ENCODE results near the gene NFATC2IP. TPM values are rescaled to one million over a fixed set of nuclear protein-coding genes. Genes with fewer than 3 reads are reported as not detected.

Gene NFATC2IP
- 110 and 111 TPM in 2 replicates for total RNA-seq

GRCh38 chr16:28950648-28951409 lies at the start of gene NFATC2IP:
Gene NFATC2IP, plus strand, starts transcription at chr16:28950937. Its CDS starts 75 bp downstream, at chr16:28951012.
- Mint-ChIP-seq H3K27ac (peak within 1 kb of the TSS; percentile 95), H3K36me3 (ENCODE audit: low read depth) (peaks cover 20% of the 10 kb centered on the region), H3K4me3 (peak within 1 kb of the TSS; percentile 95), H3K27me3 (ENCODE audit: insufficient read depth) (no peaks in the 10 kb centered on the region), H3K4me1 (ENCODE audit: low read depth) (peaks cover 33% of the 10 kb centered on the region), H3K9me3 (no peaks in the 10 kb centered on the region)
- intact Hi-C loops (cut with micrococcal nuclease) = loop anchor here (1.0 to 5.0 kb wide), 6 partner anchors 23 to 399 kb away; partner anchors contain the start of genes RABEP2, SGF29, SH2B1 and SPNS1
- DNase-seq (ENCODE audit: low spot score) = peak; percentile 99

- intact Hi-C loops (cut with micrococcal nuclease) = no loop called here
- Mint-ChIP-seq H3K9me3 (no peaks in the 10 kb centered on the region), H3K4me3 (no peak overlapping the region), H3K36me3 (ENCODE audit: low read depth) (no peaks in the 10 kb centered on the region), H3K4me1 (ENCODE audit: low read depth) (no peaks in the 10 kb centered on the region), H3K27me3 (ENCODE audit: insufficient read depth) (no peaks in the 10 kb centered on the region), H3K27ac (no peak overlapping the region)
- no peak for DNase-seq (ENCODE audit: low spot score)
Observed at GRCh38 chr16:28901862-28902261, 48.9 kb upstream of the NFATC2IP start.

GRCh38 chr16:28902909-28903308 lies 47.8 kb upstream of the NFATC2IP start:
- intact Hi-C loops (cut with micrococcal nuclease) = no loop called here
- no peak for DNase-seq (ENCODE audit: low spot score)
- no peak overlapping the region for H3K4me3 Mint-ChIP-seq
- no peaks in the 10 kb centered on the region for H3K9me3 Mint-ChIP-seq
- no peaks in the 10 kb centered on the region for H3K27me3 Mint-ChIP-seq (ENCODE audit: insufficient read depth)
- H3K27ac Mint-ChIP-seq = no peak overlapping the region
- H3K36me3 Mint-ChIP-seq (ENCODE audit: low read depth) = no peaks in the 10 kb centered on the region
- no peaks in the 10 kb centered on the region for H3K4me1 Mint-ChIP-seq (ENCODE audit: low read depth)

GRCh38 chr16:28903344-28904042 lies 47.2 kb upstream of the NFATC2IP start:
- no peak for DNase-seq (ENCODE audit: low spot score)
- Mint-ChIP-seq H3K4me3 (no peak overlapping the region), H3K27ac (no peak overlapping the region)

GRCh38 chr16:28904363-28904762 lies 46.4 kb upstream of the NFATC2IP start:
- DNase-seq (ENCODE audit: low spot score) = no peak
- Mint-ChIP-seq H3K9me3 (no peaks in the 10 kb centered on the region), H3K27me3 (ENCODE audit: insufficient read depth) (no peaks in the 10 kb centered on the region), H3K4me1 (ENCODE audit: low read depth) (no peaks in the 10 kb centered on the region), H3K4me3 (no peak overlapping the region), H3K27ac (no peak overlapping the region), H3K36me3 (ENCODE audit: low read depth) (peaks cover 2% of the 10 kb centered on the region)
- intact Hi-C loops (cut with micrococcal nuclease) = no loop called here

More at GRCh38 chr16:28903344-28904042, 47.2 kb upstream of the NFATC2IP start:
- no peaks in the 10 kb centered on the region for H3K4me1 Mint-ChIP-seq (ENCODE audit: low read depth)
- H3K9me3 Mint-ChIP-seq = no peaks in the 10 kb centered on the region
- intact Hi-C loops (cut with micrococcal nuclease) = no loop called here
- H3K36me3 Mint-ChIP-seq (ENCODE audit: low read depth) = no peaks in the 10 kb centered on the region
- H3K27me3 Mint-ChIP-seq (ENCODE audit: insufficient read depth) = no peaks in the 10 kb centered on the region

GRCh38 chr16:28904828-28905227 lies 45.9 kb upstream of the NFATC2IP start:
- Mint-ChIP-seq H3K4me3 (no peak overlapping the region), H3K4me1 (ENCODE audit: low read depth) (no peaks in the 10 kb centered on the region), H3K36me3 (ENCODE audit: low read depth) (peaks cover 2% of the 10 kb centered on the region), H3K9me3 (no peaks in the 10 kb centered on the region), H3K27ac (no peak overlapping the region), H3K27me3 (ENCODE audit: insufficient read depth) (no peaks in the 10 kb centered on the region)
- DNase-seq (ENCODE audit: low spot score) = no peak
- intact Hi-C loops (cut with micrococcal nuclease) = no loop called here

GRCh38 chr16:28905229-28905754 lies 45.4 kb upstream of the NFATC2IP start:
- Mint-ChIP-seq H3K27me3 (ENCODE audit: insufficient read depth) (no peaks in the 10 kb centered on the region), H3K27ac (no peak overlapping the region), H3K9me3 (no peaks in the 10 kb centered on the region), H3K36me3 (ENCODE audit: low read depth) (peaks cover 2% of the 10 kb centered on the region), H3K4me1 (ENCODE audit: low read depth) (no peaks in the 10 kb centered on the region), H3K4me3 (no peak overlapping the region)
- no peak for DNase-seq (ENCODE audit: low spot score)
- intact Hi-C loops (cut with micrococcal nuclease) = no loop called here

GRCh38 chr16:28905800-28906372 lies 44.9 kb upstream of the NFATC2IP start:
- Mint-ChIP-seq H3K9me3 (no peaks in the 10 kb centered on the region), H3K4me1 (ENCODE audit: low read depth) (no peaks in the 10 kb centered on the region), H3K27ac (no peak overlapping the region), H3K36me3 (ENCODE audit: low read depth) (peaks cover 2% of the 10 kb centered on the region), H3K27me3 (ENCODE audit: insufficient read depth) (no peaks in the 10 kb centered on the region), H3K4me3 (no peak overlapping the region)
- no peak for DNase-seq (ENCODE audit: low spot score)
- intact Hi-C loops (cut with micrococcal nuclease) = no loop called here

GRCh38 chr16:28910086-28911031 lies 40.4 kb upstream of the NFATC2IP start:
- no peaks in the 10 kb centered on the region for H3K9me3 Mint-ChIP-seq
- no peaks in the 10 kb centered on the region for H3K4me1 Mint-ChIP-seq (ENCODE audit: low read depth)
- intact Hi-C loops (cut with micrococcal nuclease) = no loop called here
- DNase-seq (ENCODE audit: low spot score) = no peak
- H3K4me3 Mint-ChIP-seq = no peak overlapping the region
- no peaks in the 10 kb centered on the region for H3K27me3 Mint-ChIP-seq (ENCODE audit: insufficient read depth)
- no peak overlapping the region for H3K27ac Mint-ChIP-seq
- peaks cover 5% of the 10 kb centered on the region for H3K36me3 Mint-ChIP-seq (ENCODE audit: low read depth)

- H3K36me3 Mint-ChIP-seq (ENCODE audit: low read depth) = peaks cover 11% of the 10 kb centered on the region
- H3K4me1 Mint-ChIP-seq (ENCODE audit: low read depth) = no peaks in the 10 kb centered on the region
- H3K9me3 Mint-ChIP-seq = no peaks in the 10 kb centered on the region
- DNase-seq (ENCODE audit: low spot score) = no peak
- H3K27me3 Mint-ChIP-seq (ENCODE audit: insufficient read depth) = no peaks in the 10 kb centered on the region
- H3K27ac Mint-ChIP-seq = no peak overlapping the region
- intact Hi-C loops (cut with micrococcal nuclease) = no loop called here
- H3K4me3 Mint-ChIP-seq = no peak overlapping the region
Observed at GRCh38 chr16:28912558-28912957, 38.2 kb upstream of the NFATC2IP start.

GRCh38 chr16:28913946-28914724 lies 36.6 kb upstream of the NFATC2IP start:
- DNase-seq (ENCODE audit: low spot score) = no peak
- no peaks in the 10 kb centered on the region for H3K9me3 Mint-ChIP-seq
- H3K36me3 Mint-ChIP-seq (ENCODE audit: low read depth) = peaks cover 9% of the 10 kb centered on the region
- H3K27me3 Mint-ChIP-seq (ENCODE audit: insufficient read depth) = no peaks in the 10 kb centered on the region
- intact Hi-C loops (cut with micrococcal nuclease) = no loop called here
- no peak overlapping the region for H3K4me3 Mint-ChIP-seq
- H3K4me1 Mint-ChIP-seq (ENCODE audit: low read depth) = no peaks in the 10 kb centered on the region
- no peak overlapping the region for H3K27ac Mint-ChIP-seq

GRCh38 chr16:28915181-28915580 lies 35.6 kb upstream of the NFATC2IP start:
- H3K9me3 Mint-ChIP-seq = no peaks in the 10 kb centered on the region
- H3K27me3 Mint-ChIP-seq (ENCODE audit: insufficient read depth) = no peaks in the 10 kb centered on the region
- H3K4me3 Mint-ChIP-seq = no peak overlapping the region
- DNase-seq (ENCODE audit: low spot score) = no peak
- no peaks in the 10 kb centered on the region for H3K4me1 Mint-ChIP-seq (ENCODE audit: low read depth)
- intact Hi-C loops (cut with micrococcal nuclease) = no loop called here
- H3K27ac Mint-ChIP-seq = no peak overlapping the region
- H3K36me3 Mint-ChIP-seq (ENCODE audit: low read depth) = peaks cover 16% of the 10 kb centered on the region

Data from activated T-helper 1 cell treated with anti-CD3 and anti-CD28 coated beads, Interleukin-12 subunit alpha, Interleukin-12 subunit beta, Interleukin-2, Interleukin-4 antibody, amounts not matched to agents 30 ng/mL and 10 ng/mL and 1 ng/mL, durations not matched to agents 14 hours and 24 hours and 36 hours (primary cell).